HEK293 (cell line): ENCODE measurements around the gene CDK16.

Experiments used
- CTCF ChIA-PET: fragments of 350-600 bp; formaldehyde crosslinking; extraction: SDS; loops from one replicate; lab custom pipeline; 2021; ENCODE audit warnings: antibody characterized with exemption; lab: Yijun Ruan, JAX
- POLR2A ChIA-PET: fragments of 300-600 bp; formaldehyde crosslinking; extraction: SDS; loops from one replicate; lab custom pipeline; 2020; ENCODE audit warnings: antibody characterized with exemption, inconsistent platforms; lab: Yijun Ruan, JAX
- H3K27ac ChIP-seq: fragments of 200-500 bp; sonication (Bioruptor generic); 2 replicates; pipeline ENCODE4 v1.5.1; 2014; ENCODE audit warnings: low read depth, low read length, control low read depth, inconsistent platforms; ENCODE audit errors: extremely low read depth
- H3K36me3 ChIP-seq, 2 experiments: fragments of 200-500 bp in 1 of 2; sonication (Bioruptor generic) in 1 of 2; 1 replicate in 1 of 2; 2 replicates in 1 of 2; pipeline ENCODE4 v1.5.1; 2014 to 2017; ENCODE audit warnings: inconsistent platforms in 2 of 2, low read length in 2 of 2; ENCODE audit not compliant: control insufficient read depth in 2 of 2, insufficient read depth in 1 of 2
- H3K4me1 ChIP-seq: fragments of 200-500 bp; sonication (Bioruptor generic); 2 replicates; pipeline ENCODE4 v1.5.1; 2014; ENCODE audit warnings: mild to moderate bottlenecking, low read length, inconsistent platforms; ENCODE audit not compliant: control insufficient read depth, insufficient read depth
- H3K4me3 ChIP-seq: 2 replicates; pipeline ENCODE4 v1.5.1; 2011; ENCODE audit warnings: low read depth, mild to moderate bottlenecking, control low read depth, low read length, moderate library complexity
- H3K9me3 ChIP-seq: fragments of 200-500 bp; sonication (Bioruptor generic); 2 replicates; pipeline ENCODE4 v1.5.1; 2014; ENCODE audit warnings: low read depth, low read length, inconsistent platforms; ENCODE audit not compliant: control insufficient read depth, insufficient read depth
- AEBP2 ChIP-seq: fragments of 450-650 bp; formaldehyde crosslinking; IDR thresholded peaks from 2 replicates; pipeline ENCODE4 v1.5.1; 2016; ENCODE audit warnings: missing biosample characterization, missing genetic modification characterization, borderline replicate concordance
- GLI2 ChIP-seq: fragments of 450-650 bp; formaldehyde crosslinking; IDR thresholded peaks from 2 replicates; pipeline ENCODE4; 2017; ENCODE audit warnings: missing biosample characterization, missing genetic modification characterization, low read depth, borderline replicate concordance
- KLF16 ChIP-seq: fragments of 450-650 bp; formaldehyde crosslinking; IDR thresholded peaks from 2 replicates; pipeline ENCODE4 v1.5.1; 2017; ENCODE audit warnings: missing biosample characterization, missing genetic modification characterization
- KLF7 ChIP-seq: fragments of 450-650 bp; formaldehyde crosslinking; IDR thresholded peaks from 2 replicates; pipeline ENCODE4 v1.5.1; 2016; ENCODE audit warnings: missing biosample characterization, missing genetic modification characterization, borderline replicate concordance
- KLF8 ChIP-seq: fragments of 450-650 bp; formaldehyde crosslinking; IDR thresholded peaks from 2 replicates; pipeline ENCODE4 v1.5.1; 2016; ENCODE audit warnings: missing biosample characterization, missing genetic modification characterization
- ZBTB17 ChIP-seq: fragments of 450-650 bp; formaldehyde crosslinking; IDR thresholded peaks from 2 replicates; pipeline ENCODE4 v1.5.1; 2016; ENCODE audit warnings: missing biosample characterization, missing genetic modification characterization
- ZNF133 ChIP-seq: fragments of 450-650 bp; formaldehyde crosslinking; IDR thresholded peaks from 2 replicates; pipeline ENCODE4 v1.5.1; 2016; ENCODE audit warnings: missing biosample characterization, missing genetic modification characterization
- ZNF302 ChIP-seq: fragments of 450-650 bp; formaldehyde crosslinking; IDR thresholded peaks from 2 replicates; pipeline ENCODE4 v1.5.1; 2016; ENCODE audit warnings: missing biosample characterization, missing genetic modification characterization, low read depth
- ZNF311 ChIP-seq: fragments of 450-650 bp; formaldehyde crosslinking; IDR thresholded peaks from 2 replicates; pipeline ENCODE4 v1.5.1; 2017; ENCODE audit warnings: missing biosample characterization, missing genetic modification characterization, borderline replicate concordance
- ZNF560 ChIP-seq: fragments of 450-650 bp; formaldehyde crosslinking; IDR thresholded peaks from 2 replicates; pipeline ENCODE4 v1.5.1; 2017; ENCODE audit warnings: missing biosample characterization, missing genetic modification characterization, borderline replicate concordance
- ZNF561 ChIP-seq: fragments of 450-650 bp; IDR thresholded peaks from 2 replicates; pipeline ENCODE4 v1.5.1; 2018; ENCODE audit warnings: missing biosample characterization, missing genetic modification characterization, borderline replicate concordance
- ZNF670 ChIP-seq: fragments of 450-650 bp; formaldehyde crosslinking; IDR thresholded peaks from 2 replicates; pipeline ENCODE4 v1.5.1; 2016; ENCODE audit warnings: missing biosample characterization, missing genetic modification characterization, low read depth
- TF ChIP-seq, protein P1 (sequence below): fragments of 450-650 bp; formaldehyde crosslinking; IDR thresholded peaks from 2 replicates; pipeline ENCODE4 v1.5.1; 2017; ENCODE audit warnings: missing biosample characterization, missing genetic modification characterization
- TF ChIP-seq, protein P2 (sequence below): fragments of 450-650 bp; formaldehyde crosslinking; IDR thresholded peaks from 2 replicates; pipeline ENCODE4 v1.5.1; 2016; ENCODE audit warnings: missing biosample characterization, missing genetic modification characterization
- TF ChIP-seq, protein P3 (sequence below): fragments of 450-650 bp; formaldehyde crosslinking; IDR thresholded peaks from 2 replicates; pipeline ENCODE4 v1.5.1; 2016; ENCODE audit warnings: missing biosample characterization, missing genetic modification characterization
- TF ChIP-seq, protein P4 (sequence below): fragments of 450-650 bp; formaldehyde crosslinking; IDR thresholded peaks from 2 replicates; pipeline ENCODE4 v1.5.1; 2017; ENCODE audit warnings: missing biosample characterization, missing genetic modification characterization
- TF ChIP-seq, protein P5 (sequence below): fragments of 450-650 bp; formaldehyde crosslinking; IDR thresholded peaks from 2 replicates; pipeline ENCODE4 v1.5.1; 2016; ENCODE audit warnings: missing biosample characterization, missing genetic modification characterization
- TF ChIP-seq, protein P6 (sequence below): fragments of 450-650 bp; formaldehyde crosslinking; IDR thresholded peaks from 2 replicates; pipeline ENCODE4 v1.5.1; 2016; ENCODE audit warnings: missing biosample characterization, missing genetic modification characterization

Gene CDK16

GRCh38 chrX:47172549-47172948 lies 45.9 kb upstream of the CDK16 start:
- Histone ChIP-seq H3K9me3 (no peaks in the 10 kb centered on the region), H3K27ac (no peak overlapping the region), H3K4me1 (no peaks in the 10 kb centered on the region), H3K36me3 (peaks cover 6 to 91% of the 10 kb centered on the region in 2 experiments; a peak in 2 of 3 replicates)
- ChIA-PET CTCF (no interaction called here), POLR2A (no interaction called here)
- no peak for TF ChIP-seq GLI2 (tag by site-specific recombination)
- no peak for TF ChIP-seq ZNF311 (tag by site-specific recombination)
- no peak for TF ChIP-seq KLF16 (tag by site-specific recombination)
- TF ChIP-seq, protein P1, sequence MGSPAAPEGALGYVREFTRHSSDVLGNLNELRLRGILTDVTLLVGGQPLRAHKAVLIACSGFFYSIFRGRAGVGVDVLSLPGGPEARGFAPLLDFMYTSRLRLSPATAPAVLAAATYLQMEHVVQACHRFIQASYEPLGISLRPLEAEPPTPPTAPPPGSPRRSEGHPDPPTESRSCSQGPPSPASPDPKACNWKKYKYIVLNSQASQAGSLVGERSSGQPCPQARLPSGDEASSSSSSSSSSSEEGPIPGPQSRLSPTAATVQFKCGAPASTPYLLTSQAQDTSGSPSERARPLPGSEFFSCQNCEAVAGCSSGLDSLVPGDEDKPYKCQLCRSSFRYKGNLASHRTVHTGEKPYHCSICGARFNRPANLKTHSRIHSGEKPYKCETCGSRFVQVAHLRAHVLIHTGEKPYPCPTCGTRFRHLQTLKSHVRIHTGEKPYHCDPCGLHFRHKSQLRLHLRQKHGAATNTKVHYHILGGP (tag by site-specific recombination) = no peak
- no peak for TF ChIP-seq ZNF302 (tag by site-specific recombination)
- TF ChIP-seq ZNF133 = no peak
- TF ChIP-seq, protein P2, sequence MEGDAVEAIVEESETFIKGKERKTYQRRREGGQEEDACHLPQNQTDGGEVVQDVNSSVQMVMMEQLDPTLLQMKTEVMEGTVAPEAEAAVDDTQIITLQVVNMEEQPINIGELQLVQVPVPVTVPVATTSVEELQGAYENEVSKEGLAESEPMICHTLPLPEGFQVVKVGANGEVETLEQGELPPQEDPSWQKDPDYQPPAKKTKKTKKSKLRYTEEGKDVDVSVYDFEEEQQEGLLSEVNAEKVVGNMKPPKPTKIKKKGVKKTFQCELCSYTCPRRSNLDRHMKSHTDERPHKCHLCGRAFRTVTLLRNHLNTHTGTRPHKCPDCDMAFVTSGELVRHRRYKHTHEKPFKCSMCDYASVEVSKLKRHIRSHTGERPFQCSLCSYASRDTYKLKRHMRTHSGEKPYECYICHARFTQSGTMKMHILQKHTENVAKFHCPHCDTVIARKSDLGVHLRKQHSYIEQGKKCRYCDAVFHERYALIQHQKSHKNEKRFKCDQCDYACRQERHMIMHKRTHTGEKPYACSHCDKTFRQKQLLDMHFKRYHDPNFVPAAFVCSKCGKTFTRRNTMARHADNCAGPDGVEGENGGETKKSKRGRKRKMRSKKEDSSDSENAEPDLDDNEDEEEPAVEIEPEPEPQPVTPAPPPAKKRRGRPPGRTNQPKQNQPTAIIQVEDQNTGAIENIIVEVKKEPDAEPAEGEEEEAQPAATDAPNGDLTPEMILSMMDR (tag by site-specific recombination) = no peak
- no peak for TF ChIP-seq KLF7 (tag by site-specific recombination)
- no peak for TF ChIP-seq ZNF561 (tag by site-specific recombination)
- TF ChIP-seq, protein P3, sequence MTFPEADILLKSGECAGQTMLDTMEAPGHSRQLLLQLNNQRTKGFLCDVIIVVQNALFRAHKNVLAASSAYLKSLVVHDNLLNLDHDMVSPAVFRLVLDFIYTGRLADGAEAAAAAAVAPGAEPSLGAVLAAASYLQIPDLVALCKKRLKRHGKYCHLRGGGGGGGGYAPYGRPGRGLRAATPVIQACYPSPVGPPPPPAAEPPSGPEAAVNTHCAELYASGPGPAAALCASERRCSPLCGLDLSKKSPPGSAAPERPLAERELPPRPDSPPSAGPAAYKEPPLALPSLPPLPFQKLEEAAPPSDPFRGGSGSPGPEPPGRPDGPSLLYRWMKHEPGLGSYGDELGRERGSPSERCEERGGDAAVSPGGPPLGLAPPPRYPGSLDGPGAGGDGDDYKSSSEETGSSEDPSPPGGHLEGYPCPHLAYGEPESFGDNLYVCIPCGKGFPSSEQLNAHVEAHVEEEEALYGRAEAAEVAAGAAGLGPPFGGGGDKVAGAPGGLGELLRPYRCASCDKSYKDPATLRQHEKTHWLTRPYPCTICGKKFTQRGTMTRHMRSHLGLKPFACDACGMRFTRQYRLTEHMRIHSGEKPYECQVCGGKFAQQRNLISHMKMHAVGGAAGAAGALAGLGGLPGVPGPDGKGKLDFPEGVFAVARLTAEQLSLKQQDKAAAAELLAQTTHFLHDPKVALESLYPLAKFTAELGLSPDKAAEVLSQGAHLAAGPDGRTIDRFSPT (tag by site-specific recombination) = no peak
- TF ChIP-seq KLF8 (tag by site-specific recombination) = no peak
- TF ChIP-seq ZNF560 (tag by site-specific recombination) = no peak
- TF ChIP-seq, protein P4, sequence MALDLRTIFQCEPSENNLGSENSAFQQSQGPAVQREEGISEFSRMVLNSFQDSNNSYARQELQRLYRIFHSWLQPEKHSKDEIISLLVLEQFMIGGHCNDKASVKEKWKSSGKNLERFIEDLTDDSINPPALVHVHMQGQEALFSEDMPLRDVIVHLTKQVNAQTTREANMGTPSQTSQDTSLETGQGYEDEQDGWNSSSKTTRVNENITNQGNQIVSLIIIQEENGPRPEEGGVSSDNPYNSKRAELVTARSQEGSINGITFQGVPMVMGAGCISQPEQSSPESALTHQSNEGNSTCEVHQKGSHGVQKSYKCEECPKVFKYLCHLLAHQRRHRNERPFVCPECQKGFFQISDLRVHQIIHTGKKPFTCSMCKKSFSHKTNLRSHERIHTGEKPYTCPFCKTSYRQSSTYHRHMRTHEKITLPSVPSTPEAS = no peak
- TF ChIP-seq, protein P5, sequence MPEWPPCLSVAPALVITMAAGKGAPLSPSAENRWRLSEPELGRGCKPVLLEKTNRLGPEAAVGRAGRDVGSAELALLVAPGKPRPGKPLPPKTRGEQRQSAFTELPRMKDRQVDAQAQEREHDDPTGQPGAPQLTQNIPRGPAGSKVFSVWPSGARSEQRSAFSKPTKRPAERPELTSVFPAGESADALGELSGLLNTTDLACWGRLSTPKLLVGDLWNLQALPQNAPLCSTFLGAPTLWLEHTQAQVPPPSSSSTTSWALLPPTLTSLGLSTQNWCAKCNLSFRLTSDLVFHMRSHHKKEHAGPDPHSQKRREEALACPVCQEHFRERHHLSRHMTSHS (tag by site-specific recombination) = no peak
- TF ChIP-seq, protein P6, sequence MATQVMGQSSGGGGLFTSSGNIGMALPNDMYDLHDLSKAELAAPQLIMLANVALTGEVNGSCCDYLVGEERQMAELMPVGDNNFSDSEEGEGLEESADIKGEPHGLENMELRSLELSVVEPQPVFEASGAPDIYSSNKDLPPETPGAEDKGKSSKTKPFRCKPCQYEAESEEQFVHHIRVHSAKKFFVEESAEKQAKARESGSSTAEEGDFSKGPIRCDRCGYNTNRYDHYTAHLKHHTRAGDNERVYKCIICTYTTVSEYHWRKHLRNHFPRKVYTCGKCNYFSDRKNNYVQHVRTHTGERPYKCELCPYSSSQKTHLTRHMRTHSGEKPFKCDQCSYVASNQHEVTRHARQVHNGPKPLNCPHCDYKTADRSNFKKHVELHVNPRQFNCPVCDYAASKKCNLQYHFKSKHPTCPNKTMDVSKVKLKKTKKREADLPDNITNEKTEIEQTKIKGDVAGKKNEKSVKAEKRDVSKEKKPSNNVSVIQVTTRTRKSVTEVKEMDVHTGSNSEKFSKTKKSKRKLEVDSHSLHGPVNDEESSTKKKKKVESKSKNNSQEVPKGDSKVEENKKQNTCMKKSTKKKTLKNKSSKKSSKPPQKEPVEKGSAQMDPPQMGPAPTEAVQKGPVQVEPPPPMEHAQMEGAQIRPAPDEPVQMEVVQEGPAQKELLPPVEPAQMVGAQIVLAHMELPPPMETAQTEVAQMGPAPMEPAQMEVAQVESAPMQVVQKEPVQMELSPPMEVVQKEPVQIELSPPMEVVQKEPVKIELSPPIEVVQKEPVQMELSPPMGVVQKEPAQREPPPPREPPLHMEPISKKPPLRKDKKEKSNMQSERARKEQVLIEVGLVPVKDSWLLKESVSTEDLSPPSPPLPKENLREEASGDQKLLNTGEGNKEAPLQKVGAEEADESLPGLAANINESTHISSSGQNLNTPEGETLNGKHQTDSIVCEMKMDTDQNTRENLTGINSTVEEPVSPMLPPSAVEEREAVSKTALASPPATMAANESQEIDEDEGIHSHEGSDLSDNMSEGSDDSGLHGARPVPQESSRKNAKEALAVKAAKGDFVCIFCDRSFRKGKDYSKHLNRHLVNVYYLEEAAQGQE (tag by site-specific recombination) = no peak
- no peak for TF ChIP-seq ZBTB17 (tag by site-specific recombination)
- TF ChIP-seq AEBP2 (tag by site-specific recombination) = no peak
- TF ChIP-seq ZNF670 = no peak
- TF ChIP-seq, all 188 proteins: peak for 0
- H3K4me3 ChIP-seq = no peak overlapping the region
